MM.1S (cell line): ENCODE data around the gene PDK4.

ENCODE experiments used
- DNase-seq: peaks from one replicate; pipeline ENCODE4 v3.0.0-alpha.2; 2015
- H2AFZ ChIP-seq: fragments of 300-600 bp; sonication (generic); 2 replicates; pipeline ENCODE4 v1.6.0; 2016; ENCODE audit warnings: antibody characterized with exemption, low read length
- H3F3A ChIP-seq: fragments of 300-600 bp; sonication (generic); 2 replicates; pipeline ENCODE4 v1.6.1; 2016; ENCODE audit warnings: mild to moderate bottlenecking, antibody characterized with exemption, low read length, moderate library complexity, mixed read lengths; ENCODE audit not compliant: insufficient read depth
- H3K27ac ChIP-seq: fragments of 300-600 bp; sonication (generic); 2 replicates; pipeline ENCODE4 v1.5.1; 2016; ENCODE audit warnings: mild to moderate bottlenecking, low read length
- H3K27me3 ChIP-seq: fragments of 300-600 bp; sonication (generic); replicated peaks from 2 replicates; pipeline ENCODE4 v1.6.0; 2016; ENCODE audit warnings: low read length; ENCODE audit not compliant: insufficient read depth
- H3K36me3 ChIP-seq: fragments of 300-600 bp; sonication (generic); replicated peaks from 2 replicates; pipeline ENCODE4 v1.6.1; 2016; ENCODE audit warnings: mild to moderate bottlenecking, low read length, mixed read lengths; ENCODE audit not compliant: insufficient read depth
- H3K4me1 ChIP-seq: fragments of 300-600 bp; sonication (generic); 2 replicates; pipeline ENCODE4 v1.6.1; 2016; ENCODE audit warnings: low read length, mixed read lengths
- H3K4me2 ChIP-seq: fragments of 300-600 bp; sonication (generic); 2 replicates; pipeline ENCODE4 v1.6.0; 2016; ENCODE audit warnings: low read depth, low read length
- H3K4me3 ChIP-seq: fragments of 300-600 bp; sonication (generic); 2 replicates; pipeline ENCODE4 v1.5.1; 2016; ENCODE audit warnings: low read length, mixed read lengths
- H3K79me2 ChIP-seq: fragments of 300-600 bp; sonication (generic); 2 replicates; pipeline ENCODE4 v1.6.1; 2016; ENCODE audit warnings: mixed run types, low read length, mixed read lengths
- H3K9ac ChIP-seq: fragments of 300-600 bp; sonication (generic); 2 replicates; pipeline ENCODE4 v1.6.1; 2016; ENCODE audit warnings: low read length, mixed read lengths
- H3K9me2 ChIP-seq: fragments of 300-600 bp; sonication (generic); replicated peaks from 2 replicates; pipeline ENCODE4 v1.6.1; 2016; ENCODE audit warnings: mild to moderate bottlenecking, low read length, mixed read lengths; ENCODE audit not compliant: insufficient read depth
- H3K9me3 ChIP-seq: fragments of 300-600 bp; sonication (generic); replicated peaks from 2 replicates; pipeline ENCODE4 v1.6.1; 2016; ENCODE audit warnings: mild to moderate bottlenecking, low read length, mixed read lengths; ENCODE audit not compliant: insufficient read depth
- H4K20me1 ChIP-seq: fragments of 300-600 bp; sonication (generic); 2 replicates; pipeline ENCODE4 v1.6.1; 2016; ENCODE audit warnings: mild to moderate bottlenecking, low read length, moderate library complexity, mixed read lengths; ENCODE audit not compliant: insufficient read depth
- CTCF ChIP-seq: fragments of 300-600 bp; sonication (generic); IDR thresholded peaks from 2 replicates; pipeline ENCODE4 v1.5.1; 2016; ENCODE audit warnings: antibody characterized with exemption, low read length, mixed read lengths
- EZH2 ChIP-seq: fragments of 300-600 bp; sonication (generic); optimal IDR thresholded peaks from 2 replicates; pipeline ENCODE3; 2017; ENCODE audit warnings: low read depth, mild to moderate bottlenecking, antibody characterized with exemption, low read length, mixed read lengths
- EZH2phosphoT487 ChIP-seq: fragments of 300-600 bp; sonication (generic); IDR thresholded peaks from 2 replicates; pipeline ENCODE4 v1.6.1; 2018; ENCODE audit warnings: antibody characterized with exemption, low read length

PDK4 gene

GRCh38 chr7:95622001-95622549 lies 25.8 kb upstream of the PDK4 start:
- Histone ChIP-seq H3F3A (no peaks in the 10 kb centered on the region), H3K9me2 (no peaks in the 10 kb centered on the region), H3K27ac (no peak overlapping the region), H3K9ac (no peak overlapping the region), H3K4me1 (no peaks in the 10 kb centered on the region), H3K36me3 (no peaks in the 10 kb centered on the region), H3K4me2 (no peak overlapping the region), H3K4me3 (no peak overlapping the region), H3K9me3 (no peaks in the 10 kb centered on the region), H2AFZ (no peak overlapping the region), H3K27me3 (no peaks in the 10 kb centered on the region), H3K79me2 (no peaks in the 10 kb centered on the region), H4K20me1 (no peaks in the 10 kb centered on the region)
- no peak for TF ChIP-seq CTCF
- TF ChIP-seq EZH2 = no peak
- no peak for TF ChIP-seq EZH2phosphoT487
- DNase-seq = no peak

GRCh38 chr7:95621404-95621803 lies 25.1 kb upstream of the PDK4 start:
- no peaks in the 10 kb centered on the region for H3K9me3 ChIP-seq
- no peak overlapping the region for H3K4me3 ChIP-seq
- no peak overlapping the region for H3K27ac ChIP-seq
- no peaks in the 10 kb centered on the region for H3F3A ChIP-seq
- no peak for DNase-seq
- H3K4me2 ChIP-seq = no peak overlapping the region
- H3K9ac ChIP-seq = no peak overlapping the region
- no peaks in the 10 kb centered on the region for H4K20me1 ChIP-seq
- no peaks in the 10 kb centered on the region for H3K9me2 ChIP-seq
- no peak for TF ChIP-seq CTCF
- no peak for TF ChIP-seq EZH2
- TF ChIP-seq EZH2phosphoT487 = no peak
- no peaks in the 10 kb centered on the region for H3K27me3 ChIP-seq
- no peaks in the 10 kb centered on the region for H3K79me2 ChIP-seq
- H3K4me1 ChIP-seq = no peaks in the 10 kb centered on the region
- no peak overlapping the region for H2AFZ ChIP-seq
- no peaks in the 10 kb centered on the region for H3K36me3 ChIP-seq

- Histone ChIP-seq H3K4me1 (no peaks in the 10 kb centered on the region), H3K27me3 (no peaks in the 10 kb centered on the region), H3K27ac (no peak overlapping the region), H2AFZ (no peak overlapping the region), H3K9ac (no peak overlapping the region), H3K79me2 (no peaks in the 10 kb centered on the region), H3K9me2 (no peaks in the 10 kb centered on the region), H4K20me1 (no peaks in the 10 kb centered on the region), H3K4me3 (no peak overlapping the region), H3K36me3 (no peaks in the 10 kb centered on the region), H3F3A (no peaks in the 10 kb centered on the region), H3K9me3 (no peaks in the 10 kb centered on the region), H3K4me2 (no peak overlapping the region)
- no peak for DNase-seq
- no peak for TF ChIP-seq CTCF
- TF ChIP-seq EZH2 = no peak
- no peak for TF ChIP-seq EZH2phosphoT487
These were observed 24.3 kb upstream of the PDK4 start for GRCh38 chr7:95620631-95621030.
